C4-2B (cell line): ENCODE measurements around the gene CHST13.

Experiments
- CTCF ChIP-seq: fragments of 450-650 bp; conservative IDR thresholded peaks from 2 replicates; pipeline ENCODE4 v1.5.1; 2017; ENCODE audit warnings: mild to moderate bottlenecking
- ZFX ChIP-seq: fragments of 450-650 bp; IDR thresholded peaks from 2 replicates; pipeline ENCODE4 v1.6.1; 2017

- TF ChIP-seq CTCF, result no peak
- TF ChIP-seq ZFX, result no peak
These were observed 30.9 kb downstream of the CHST13 start for GRCh38 chr3:126554560-126555525.
